CD4-positive, alpha-beta T cell (primary cell): ENCODE data around the gene KRTAP4-16. TPM values are rescaled to one million over a fixed set of nuclear protein-coding genes. Genes with fewer than 3 reads are reported as not detected.

Experiments
- ATAC-seq: fragments of 200-7000 bp; cut with Tn5 transposase; one replicate; pipeline ENCODE4 v1.10.0; 2022; ENCODE audit warnings: mild to moderate bottlenecking; ENCODE audit not compliant: poor library complexity
- CTCF ChIA-PET: fragments of 350-600 bp; sonication (Branson Sonifier 250); formaldehyde crosslinking; loops from one replicate; lab custom pipeline; 2021; ENCODE audit warnings: antibody characterized with exemption, inconsistent platforms; lab: Charles Lee
- POLR2A ChIA-PET: fragments of 350-600 bp; sonication (Branson Sonifier 250); formaldehyde crosslinking; loops from one replicate; lab custom pipeline; 2021; ENCODE audit warnings: antibody characterized with exemption, inconsistent platforms; lab: Charles Lee
- DNase-seq, 14 experiments: peaks; one replicate each; pipeline ENCODE4 v3.0.0-alpha.2; 2013 to 2020; ENCODE audit warnings: mixed read lengths in 2 of 14
- H3K27ac ChIP-seq, 2 donors: one replicate each; pipeline versions ENCODE4 v1.5.1 to v1.7.0; 2013; ENCODE audit warnings: low read length in 2 of 2, low read depth in 1 of 2, mild to moderate bottlenecking in 1 of 2
- H3K27me3 ChIP-seq, 2 experiments: 1 replicate in 1 of 2; 2 replicates in 1 of 2; pipeline versions ENCODE4 v1.6.1 to v1.7.0; 2013; ENCODE audit warnings: low read length in 2 of 2, control low read depth in 1 of 2, mild to moderate bottlenecking in 1 of 2, moderate library complexity in 1 of 2; ENCODE audit not compliant: insufficient read depth in 2 of 2, control insufficient read depth in 1 of 2
- H3K36me3 ChIP-seq: one replicate; pipeline ENCODE4 v1.6.1; 2013; ENCODE audit warnings: low read length, control low read depth; ENCODE audit not compliant: insufficient read depth
- H3K4me1 ChIP-seq: one replicate; pipeline ENCODE4 v1.6.1; 2013; ENCODE audit warnings: low read length, control low read depth; ENCODE audit not compliant: insufficient read depth
- H3K4me3 ChIP-seq: one replicate; pipeline ENCODE4 v1.5.1; 2013; ENCODE audit warnings: mild to moderate bottlenecking, low read length, moderate library complexity
- H3K9me3 ChIP-seq, 2 experiments: 1 replicate in 1 of 2; 2 replicates in 1 of 2; pipeline versions ENCODE4 v1.6.1 to v1.7.0; 2013; ENCODE audit warnings: low read length in 2 of 2, mild to moderate bottlenecking in 2 of 2, control low read depth in 1 of 2, moderate library complexity in 1 of 2; ENCODE audit not compliant: control insufficient read depth in 1 of 2, insufficient read depth in 1 of 2
- H3K27ac Mint-ChIP-seq: one replicate; pipeline ENCODE4 v1.8.0; 2020; ENCODE audit warnings: mixed read lengths
- H3K27me3 Mint-ChIP-seq: one replicate; pipeline ENCODE4 v1.8.0; 2021; ENCODE audit warnings: mixed read lengths
- H3K36me3 Mint-ChIP-seq: one replicate; pipeline ENCODE4 v1.8.0; 2021; ENCODE audit warnings: low read depth, mixed read lengths
- H3K4me1 Mint-ChIP-seq: one replicate; pipeline ENCODE4 v1.8.0; 2021; ENCODE audit warnings: low read depth, mixed read lengths
- H3K4me3 Mint-ChIP-seq: one replicate; pipeline ENCODE4 v1.8.0; 2020; ENCODE audit warnings: mild to moderate bottlenecking, mixed read lengths
- H3K9me3 Mint-ChIP-seq: one replicate; pipeline ENCODE4 v1.8.0; 2020; ENCODE audit warnings: mixed read lengths
- intact Hi-C, 2 experiments: fragments of 100-400 bp; cut with DNase I in 1 of 2; cut with micrococcal nuclease in 1 of 2; formaldehyde crosslinking; loops; one replicate each; pipeline versions ENCODE4 v1.15.1 to v1.9.0; 2023 to 2025; cut with DNase I, micrococcal nuclease
- total RNA-seq, 174 experiments: library from RNA in 2 of 174; stranded (reverse) in 2 of 174; gene quantifications; one replicate each; pipeline ENCODE4 v1.2.3 and lab custom pipeline; 2021 to 2026
- TF ChIP-seq, protein P1 (sequence below): fragments of 200-600 bp; IDR thresholded peaks from one replicate; pipeline ENCODE4 v1.8.0; 2022; ENCODE audit warnings: antibody characterized with exemption, mild to moderate bottlenecking

The KRTAP4-16 gene
- total RNA-seq, 2 experiments from 2014 or later, result not detected

DNA sequence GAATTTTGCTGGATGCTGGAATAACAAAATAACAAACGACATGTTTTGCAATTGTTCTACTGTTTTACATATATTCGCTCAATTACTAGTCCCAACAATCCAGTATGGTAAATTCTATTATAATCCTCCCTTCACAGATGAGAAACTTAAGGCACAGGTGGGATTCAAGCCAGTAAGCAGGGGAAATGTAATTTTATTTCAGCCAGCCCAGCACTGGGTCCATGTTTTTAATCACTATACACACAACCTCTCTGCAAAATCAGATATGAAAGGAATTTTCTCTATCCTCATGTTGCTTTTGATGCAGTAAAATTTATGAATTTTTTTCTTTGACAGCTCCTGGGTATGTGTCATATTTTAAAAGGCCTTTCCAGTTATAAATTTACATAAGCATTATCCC is 43.3 kb upstream of the KRTAP4-16 start:
- Mint-ChIP-seq H3K4me3 (no peak overlapping the region), H3K9me3 (peaks cover 13% of the 10 kb centered on the region), H3K36me3 (peaks cover 15% of the 10 kb centered on the region), H3K27ac (no peak overlapping the region), H3K4me1 (no peaks in the 10 kb centered on the region), H3K27me3 (peaks cover 5% of the 10 kb centered on the region)
- Histone ChIP-seq H3K36me3 (no peaks in the 10 kb centered on the region), H3K27ac (no peak overlapping the region), H3K4me1 (no peaks in the 10 kb centered on the region), H3K27me3 (no peaks in the 10 kb centered on the region), H3K4me3 (no peak overlapping the region), H3K9me3 (peaks cover 7 to 14% of the 10 kb centered on the region in 2 experiments)
- no peak for DNase-seq
- CTCF ChIA-PET, result no interaction called here
- TF ChIP-seq, protein P1, sequence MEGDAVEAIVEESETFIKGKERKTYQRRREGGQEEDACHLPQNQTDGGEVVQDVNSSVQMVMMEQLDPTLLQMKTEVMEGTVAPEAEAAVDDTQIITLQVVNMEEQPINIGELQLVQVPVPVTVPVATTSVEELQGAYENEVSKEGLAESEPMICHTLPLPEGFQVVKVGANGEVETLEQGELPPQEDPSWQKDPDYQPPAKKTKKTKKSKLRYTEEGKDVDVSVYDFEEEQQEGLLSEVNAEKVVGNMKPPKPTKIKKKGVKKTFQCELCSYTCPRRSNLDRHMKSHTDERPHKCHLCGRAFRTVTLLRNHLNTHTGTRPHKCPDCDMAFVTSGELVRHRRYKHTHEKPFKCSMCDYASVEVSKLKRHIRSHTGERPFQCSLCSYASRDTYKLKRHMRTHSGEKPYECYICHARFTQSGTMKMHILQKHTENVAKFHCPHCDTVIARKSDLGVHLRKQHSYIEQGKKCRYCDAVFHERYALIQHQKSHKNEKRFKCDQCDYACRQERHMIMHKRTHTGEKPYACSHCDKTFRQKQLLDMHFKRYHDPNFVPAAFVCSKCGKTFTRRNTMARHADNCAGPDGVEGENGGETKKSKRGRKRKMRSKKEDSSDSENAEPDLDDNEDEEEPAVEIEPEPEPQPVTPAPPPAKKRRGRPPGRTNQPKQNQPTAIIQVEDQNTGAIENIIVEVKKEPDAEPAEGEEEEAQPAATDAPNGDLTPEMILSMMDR, result no peak
- intact Hi-C loops, result no loop called here
- no peak for ATAC-seq
- POLR2A ChIA-PET, result no interaction called here

DNA sequence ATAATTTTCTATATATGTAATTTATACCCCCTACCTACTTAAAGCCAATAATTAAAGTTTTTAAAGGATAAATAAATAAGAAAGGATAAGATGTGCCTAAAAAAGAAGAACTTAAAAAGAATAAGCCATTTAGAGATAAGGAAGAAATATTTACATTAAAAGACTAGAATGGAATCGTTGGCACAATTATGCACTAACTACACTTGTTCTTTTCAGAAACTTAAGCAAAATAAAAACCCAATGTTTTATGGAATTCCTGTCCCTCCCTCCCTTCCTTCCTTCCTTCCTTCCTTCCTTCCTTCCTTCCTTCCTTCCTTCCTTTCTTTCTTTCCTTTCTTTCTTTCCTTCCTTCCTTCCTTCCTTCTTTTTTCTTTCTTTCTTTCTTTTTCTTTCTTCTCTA is 42.8 kb upstream of the KRTAP4-16 start:
- POLR2A ChIA-PET, result no interaction called here
- no peak for DNase-seq

GRCh38 chr17:41141361-41141760 is 39.4 kb upstream of the KRTAP4-16 start:
- peaks cover 19% of the 10 kb centered on the region for H3K9me3 Mint-ChIP-seq
- peaks cover 19% of the 10 kb centered on the region for H3K36me3 Mint-ChIP-seq
- no peak overlapping the region for H3K27ac Mint-ChIP-seq
- no peaks in the 10 kb centered on the region for H3K4me1 Mint-ChIP-seq
- ChIA-PET POLR2A (interaction anchor here (0.8 kb wide), 1 partner anchor 15 kb away, joined by 3 read pairs; no protein-coding TSS in a partner anchor), CTCF (no interaction called here)
- no peaks in the 10 kb centered on the region for H3K27me3 ChIP-seq
- H3K27me3 Mint-ChIP-seq, result no peaks in the 10 kb centered on the region
- no peak overlapping the region for H3K4me3 Mint-ChIP-seq
- intact Hi-C loops, result no loop called here
- peaks cover 14 to 16% of the 10 kb centered on the region in 2 experiments for H3K9me3 ChIP-seq
- H3K36me3 ChIP-seq, result no peaks in the 10 kb centered on the region
- no peaks in the 10 kb centered on the region for H3K4me1 ChIP-seq
- H3K27ac ChIP-seq, result no peak overlapping the region
- ATAC-seq, result no peak
- TF ChIP-seq, protein P1, result no peak
- H3K4me3 ChIP-seq, result no peak overlapping the region
- DNase-seq, result no peak

More for the DNA sequence above, 42.8 kb upstream of the KRTAP4-16 start:
- Mint-ChIP-seq H3K4me3 (no peak overlapping the region), H3K27ac (no peak overlapping the region), H3K4me1 (no peaks in the 10 kb centered on the region), H3K36me3 (peaks cover 15% of the 10 kb centered on the region), H3K27me3 (peaks cover 5% of the 10 kb centered on the region), H3K9me3 (peaks cover 13% of the 10 kb centered on the region)
- no peaks in the 10 kb centered on the region for H3K4me1 ChIP-seq
- no peaks in the 10 kb centered on the region for H3K36me3 ChIP-seq
- TF ChIP-seq, protein P1, result no peak
- H3K9me3 ChIP-seq, result peaks cover 12 to 16% of the 10 kb centered on the region in 2 experiments
- intact Hi-C loops, result no loop called here
- CTCF ChIA-PET, result no interaction called here
- no peaks in the 10 kb centered on the region for H3K27me3 ChIP-seq
- no peak for ATAC-seq
- H3K27ac ChIP-seq, result no peak overlapping the region
- no peak overlapping the region for H3K4me3 ChIP-seq
